ENCODE results near the gene PDXK.
"Not testable (repeated sequence)": the region's sequence is repeated elsewhere in the genome, so short reads cannot be mapped to it uniquely, and the experiment has no call there.

Gene PDXK

DNA sequence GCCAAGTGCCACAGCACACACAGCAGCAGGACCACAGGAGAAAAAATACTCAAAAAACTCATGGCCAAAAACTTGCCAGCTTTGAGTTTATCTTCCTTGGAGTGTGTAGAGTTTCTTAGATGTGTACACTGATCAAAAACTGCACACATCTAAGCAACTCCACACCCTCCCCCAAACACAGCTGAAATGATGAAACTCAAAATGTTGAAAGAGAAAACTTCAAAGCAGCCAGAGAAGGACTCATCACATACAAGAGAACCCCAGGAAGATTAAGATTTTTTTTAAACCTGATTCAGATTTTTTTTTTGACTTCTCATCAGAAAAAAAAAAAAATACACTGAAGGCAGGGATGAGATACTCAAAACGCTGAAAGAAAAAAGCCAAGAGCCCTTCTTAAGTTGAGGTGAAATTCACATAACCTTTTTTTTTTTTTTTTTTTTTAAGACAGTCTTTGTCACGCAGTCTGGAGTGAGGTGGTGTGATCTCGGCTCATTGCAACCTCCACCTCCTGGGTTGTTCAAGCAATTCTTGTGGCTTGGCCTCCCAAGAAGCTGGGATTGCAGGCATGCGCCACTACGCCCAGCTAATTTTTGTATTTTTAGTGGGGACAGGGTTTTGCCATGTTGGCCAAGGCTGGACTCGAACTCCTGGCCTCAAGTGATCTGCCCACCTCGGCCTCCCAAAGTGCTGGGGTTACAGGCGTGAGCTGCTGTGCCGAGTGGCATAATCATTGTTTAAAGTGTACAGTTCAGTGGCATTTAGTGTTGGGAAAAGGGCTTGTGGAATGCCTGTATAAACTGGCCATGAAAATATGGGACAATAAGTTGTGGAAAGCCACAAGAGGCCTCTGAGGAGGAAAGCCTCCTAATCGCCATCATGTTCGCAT lies 20.9 kb upstream of the PDXK start:
- DNase-seq: no peak

GRCh38 chr21:43699492-43699777 lies 19.5 kb upstream of the PDXK start:
- DNase-seq: not testable (repeated sequence)

DNA sequence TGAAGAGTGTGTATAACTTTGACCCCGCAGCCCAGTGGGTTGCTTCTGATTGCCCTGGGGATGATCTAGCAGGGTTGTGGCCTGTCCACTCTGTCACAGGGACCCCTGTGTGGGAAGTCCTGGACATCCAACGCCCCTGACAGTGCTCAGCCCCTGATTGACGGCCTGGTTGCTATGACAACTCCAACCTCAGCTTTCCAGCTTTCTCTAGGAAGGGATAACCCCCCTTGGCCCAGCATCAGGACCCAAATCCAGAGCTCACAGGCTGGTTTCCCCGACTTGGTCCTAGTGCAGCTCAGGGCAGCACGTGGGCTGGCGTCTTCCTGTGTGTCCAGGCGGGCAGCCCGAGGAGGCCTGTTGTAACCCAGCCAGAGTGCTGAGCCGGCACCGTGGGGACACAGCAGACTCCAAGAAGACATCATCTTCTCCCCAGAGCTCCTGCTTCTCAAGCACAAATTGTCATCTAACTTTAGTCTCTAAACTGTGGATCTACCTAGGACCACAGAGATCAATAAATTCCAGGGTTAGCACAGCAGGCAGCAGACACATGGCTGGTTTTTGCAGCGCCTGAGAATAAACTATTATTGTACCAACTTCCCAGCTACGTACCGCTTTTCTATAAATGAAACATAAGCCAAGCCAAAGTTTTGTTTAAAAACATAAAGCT lies 18.9 kb upstream of the PDXK start:
- no peak for DNase-seq

DNA sequence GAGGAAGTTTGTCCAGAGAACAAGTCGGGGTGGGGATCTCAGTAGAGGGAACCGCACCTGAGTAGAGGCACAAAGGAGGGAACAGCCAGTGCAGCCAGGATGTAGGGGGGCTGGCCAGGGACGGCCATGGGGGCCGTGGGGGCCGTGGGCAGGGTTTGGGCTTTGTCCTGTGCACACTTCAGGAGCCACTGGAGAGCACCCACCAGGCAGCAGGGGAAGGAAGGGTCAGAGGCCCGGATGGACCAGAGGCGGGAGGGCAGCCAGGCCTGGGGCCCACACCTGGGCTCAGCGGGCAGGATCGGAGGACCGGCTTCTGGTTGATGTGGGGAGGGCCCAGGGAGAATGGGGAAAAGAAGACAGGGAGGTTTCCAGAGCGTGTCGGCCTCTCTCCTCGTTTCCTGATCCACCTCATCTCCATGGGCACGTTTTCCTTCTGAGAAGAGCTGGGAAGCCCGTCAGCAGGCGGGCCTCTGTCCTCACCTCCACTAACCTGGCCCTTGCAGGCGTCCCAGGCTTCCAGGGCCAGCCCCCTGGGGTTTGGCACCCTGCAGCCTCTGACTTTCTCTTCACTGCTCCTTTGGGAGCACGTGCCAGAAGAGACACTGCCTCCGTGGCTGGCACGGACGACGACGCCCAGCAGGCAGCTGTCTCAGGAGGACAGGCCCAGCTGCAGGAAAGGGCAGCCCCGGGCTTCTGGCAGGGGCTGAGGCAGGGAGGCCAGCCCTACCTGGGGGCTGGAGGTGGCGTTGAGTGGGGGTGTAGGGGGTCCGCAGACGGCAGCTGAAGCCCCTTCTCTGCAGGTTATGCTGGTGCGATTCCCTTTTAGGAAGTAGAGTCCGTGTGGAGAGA lies 16.8 kb upstream of the PDXK start:
- no peak for DNase-seq

GRCh38 chr21:43702785-43703034 lies 16.2 kb upstream of the PDXK start:
- no peak for DNase-seq

- DNase-seq: no peak
These were observed 15.7 kb upstream of the PDXK start for GRCh38 chr21:43703035-43703880.

GRCh38 chr21:43707462-43707861 lies 11.5 kb upstream of the PDXK start:
- no peak for DNase-seq

DNA sequence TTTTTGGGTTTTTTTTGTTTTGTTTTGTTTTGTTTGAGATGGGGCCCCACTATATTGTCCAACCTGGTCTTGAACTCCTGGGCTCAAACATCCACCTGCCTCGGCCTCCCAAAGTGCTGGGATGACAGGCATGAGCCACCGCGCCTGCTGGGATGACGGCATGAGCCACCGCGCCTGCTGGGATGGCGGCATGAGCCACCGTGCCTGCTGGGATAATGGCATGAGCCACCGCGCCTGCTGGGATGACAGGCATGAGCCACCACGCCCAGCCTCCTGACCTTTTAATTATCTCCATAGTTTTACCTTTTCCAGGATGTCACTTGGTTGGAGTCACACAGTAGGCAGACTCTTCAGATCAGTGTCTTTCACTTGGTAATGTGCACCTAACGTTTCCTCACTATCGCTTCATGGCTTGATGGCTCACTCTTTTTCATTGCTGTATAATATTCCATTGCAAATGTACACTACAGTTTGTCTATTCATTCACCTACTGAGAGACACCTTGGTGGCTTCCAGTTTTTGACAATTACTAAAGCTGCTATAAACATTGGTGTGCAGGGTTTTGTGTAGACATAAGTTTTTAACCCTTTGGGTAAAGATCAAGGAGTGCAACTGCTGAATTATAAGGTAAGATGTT lies 10.1 kb upstream of the PDXK start:
- DNase-seq: no peak

DNA sequence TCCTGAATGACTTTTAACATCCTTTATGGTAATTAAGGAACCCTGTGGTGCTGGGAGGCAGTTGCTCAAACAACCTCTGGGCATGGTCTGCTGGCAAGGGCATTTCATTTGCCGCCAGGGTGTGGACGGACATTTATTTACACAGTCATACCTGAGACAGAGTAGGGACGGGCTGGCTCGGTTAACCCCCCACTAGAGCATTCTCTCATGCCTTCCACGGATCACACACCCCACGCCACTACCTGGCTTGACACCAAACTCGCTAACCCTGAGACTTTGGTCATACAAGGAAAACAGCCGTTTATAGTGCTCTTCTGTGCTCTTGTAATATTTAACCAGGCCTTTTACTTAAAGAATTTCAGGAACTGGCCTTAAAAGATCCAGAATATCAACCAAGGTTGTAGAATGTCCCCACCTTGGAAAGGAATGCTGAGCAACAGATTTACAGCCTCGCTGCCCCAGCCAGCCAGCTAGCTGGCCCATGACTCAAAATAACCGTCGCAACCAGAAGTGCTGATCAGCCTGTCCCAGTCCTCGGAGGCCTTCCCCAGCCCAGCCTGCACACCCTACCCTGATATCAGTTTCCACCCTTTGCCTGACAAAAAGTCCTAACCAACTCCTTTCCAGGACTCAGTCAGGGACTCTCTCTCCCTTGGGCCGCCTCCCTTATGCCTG lies 6.5 kb upstream of the PDXK start:
- no peak for DNase-seq

GRCh38 chr21:43713123-43713522 lies 5.8 kb upstream of the PDXK start:
- DNase-seq: not testable (repeated sequence)

DNA sequence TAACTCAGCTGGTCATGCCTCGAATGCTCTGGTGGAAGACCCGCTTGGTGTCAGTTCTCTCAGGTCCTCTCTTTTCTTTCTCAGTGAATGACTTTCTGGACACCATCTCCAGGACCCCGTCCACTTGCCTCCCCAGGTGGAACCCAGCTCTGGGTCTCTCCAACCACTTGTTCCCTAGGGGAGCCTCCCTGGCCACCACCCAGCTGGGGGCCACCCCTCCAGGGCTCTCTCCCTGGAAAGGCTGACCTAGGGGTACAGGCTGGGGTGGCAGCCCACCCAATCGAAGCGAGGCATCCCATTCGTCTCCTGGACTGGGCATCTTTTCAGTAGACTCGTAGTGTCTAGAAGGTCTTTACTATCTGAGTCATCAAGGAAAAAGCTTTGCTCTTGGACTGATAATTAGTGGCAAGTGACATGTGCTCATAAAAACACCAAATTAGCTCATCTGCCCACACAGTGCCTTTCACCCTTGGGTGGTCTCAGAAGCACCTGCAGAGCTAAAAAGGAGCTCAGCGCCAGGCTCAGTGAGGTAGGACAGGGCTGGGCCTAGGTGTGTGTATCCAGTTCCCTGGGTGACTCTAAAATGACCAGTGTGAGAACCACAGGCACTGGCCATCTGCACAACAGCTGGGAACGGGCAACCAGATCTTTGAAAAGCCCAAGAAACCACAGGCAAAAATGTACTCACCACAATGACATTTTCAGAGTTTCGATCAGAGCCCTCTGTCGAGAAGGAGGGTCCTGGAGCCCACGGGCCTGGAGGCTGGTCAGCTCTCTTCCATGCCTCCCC lies 2.4 kb upstream of the PDXK start:
- no peak for DNase-seq

GRCh38 chr21:43717166-43717853 lies 1.6 kb upstream of the PDXK start:
- DNase-seq: no peak

- no peak for DNase-seq
These were observed 710 bp upstream of the PDXK start for GRCh38 chr21:43717967-43718871.

- DNase-seq: no peak
These were observed 1.0 kb downstream of the PDXK start for GRCh38 chr21:43719748-43720538.

- DNase-seq: no peak
These were observed 1.7 kb downstream of the PDXK start for GRCh38 chr21:43720539-43721166.

DNA sequence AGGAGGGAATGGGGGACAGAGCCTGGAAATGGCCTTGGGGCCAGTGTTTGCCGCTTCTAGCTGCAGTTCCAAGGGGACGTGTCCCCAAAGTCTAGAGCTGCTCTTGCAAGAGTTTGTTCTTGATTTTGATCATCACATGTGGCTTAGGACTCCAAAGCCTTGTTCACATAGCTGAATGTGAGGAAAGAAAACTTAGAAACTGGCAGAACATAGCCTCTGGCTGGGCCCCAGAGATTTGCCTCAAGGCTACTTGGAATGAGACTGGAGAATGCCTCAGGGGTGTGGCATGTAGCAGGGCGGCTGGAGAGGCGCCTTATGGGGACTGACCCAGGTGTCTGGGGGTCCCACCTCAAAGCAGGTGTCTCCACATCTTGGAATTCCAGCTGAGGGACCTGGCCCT lies 2.3 kb downstream of the PDXK start:
- DNase-seq: no peak

- DNase-seq: no peak
These were observed 3.0 kb downstream of the PDXK start for GRCh38 chr21:43721939-43722338.

- no peak for DNase-seq
These were observed 4.7 kb downstream of the PDXK start for GRCh38 chr21:43723648-43724047.
